HG03521 (cell line): ENCODE results near the gene TTC34.

ENCODE experiments used
- ATAC-seq: cut with Tn5 transposase; IDR thresholded peaks from one replicate; pipeline ENCODE4 v1.9.1; 2021; ENCODE audit warnings: mild to moderate bottlenecking, moderate library complexity; ENCODE audit not compliant: unreplicated experiment

Gene TTC34

GRCh38 chr1:2814511-2815075 lies 13.1 kb upstream of the TTC34 start:
- ATAC-seq = no peak

GRCh38 chr1:2812939-2813653 lies 11.6 kb upstream of the TTC34 start:
- no peak for ATAC-seq

GRCh38 chr1:2812136-2812535 lies 10.6 kb upstream of the TTC34 start:
- no peak for ATAC-seq

- ATAC-seq = no peak
Observed at GRCh38 chr1:2811533-2811918, 10.0 kb upstream of the TTC34 start.

GRCh38 chr1:2810899-2811532 lies 9.5 kb upstream of the TTC34 start:
- no peak for ATAC-seq

- ATAC-seq = no peak
Observed at GRCh38 chr1:2810281-2810680, 8.8 kb upstream of the TTC34 start.

GRCh38 chr1:2809656-2810055 lies 8.2 kb upstream of the TTC34 start:
- no peak for ATAC-seq

GRCh38 chr1:2808831-2809605 lies 7.5 kb upstream of the TTC34 start:
- ATAC-seq = no peak

GRCh38 chr1:2808386-2808705 lies 6.9 kb upstream of the TTC34 start:
- ATAC-seq = no peak

GRCh38 chr1:2807678-2808385 lies 6.3 kb upstream of the TTC34 start:
- no peak for ATAC-seq

- no peak for ATAC-seq
Observed at GRCh38 chr1:2807036-2807435, 5.5 kb upstream of the TTC34 start.

- ATAC-seq = no peak
Observed at GRCh38 chr1:2806591-2806990, 5.1 kb upstream of the TTC34 start.

- no peak for ATAC-seq
Observed at GRCh38 chr1:2805801-2806430, 4.4 kb upstream of the TTC34 start.

- no peak for ATAC-seq
Observed at GRCh38 chr1:2804628-2805351, 3.3 kb upstream of the TTC34 start.

- ATAC-seq = no peak
Observed at GRCh38 chr1:2803931-2804627, 2.6 kb upstream of the TTC34 start.

- no peak for ATAC-seq
Observed at GRCh38 chr1:2803086-2803930, 1.8 kb upstream of the TTC34 start.

- ATAC-seq = no peak
Observed at GRCh38 chr1:2802421-2802961, 998 bp upstream of the TTC34 start.

GRCh38 chr1:2801046-2801445 lies 447 bp downstream of the TTC34 start:
- no peak for ATAC-seq
